NCI-H1694 treated with DMSO at 0.1 percent for 48 hours (cell line): ENCODE results near the gene LRP5.

ENCODE experiments used
- DNase-seq: peaks from one replicate; lab custom pipeline; 2025; lab: John Stamatoyannopoulos, UW

LRP5 gene

DNA sequence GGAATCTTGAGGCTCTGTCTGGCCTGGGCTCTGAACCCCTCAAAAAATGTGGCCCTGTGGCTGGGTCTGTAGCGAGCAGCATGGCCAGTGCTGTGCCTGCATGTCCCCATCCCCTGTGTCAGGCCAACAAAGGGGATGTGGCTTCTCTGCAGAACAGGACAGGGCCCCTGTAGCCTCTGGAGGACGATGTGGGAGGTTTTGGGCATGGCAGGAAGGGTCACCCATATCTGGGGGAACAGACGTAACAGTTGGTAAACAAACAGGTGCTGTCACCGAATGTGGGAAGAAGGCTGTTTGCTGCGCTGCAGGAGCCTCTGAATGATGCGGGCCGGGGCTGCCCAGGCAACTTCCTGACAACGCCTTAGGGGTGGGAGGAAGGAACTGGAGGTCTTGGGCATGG, 35.0 kb downstream of the LRP5 start:
- no peak for DNase-seq

DNA sequence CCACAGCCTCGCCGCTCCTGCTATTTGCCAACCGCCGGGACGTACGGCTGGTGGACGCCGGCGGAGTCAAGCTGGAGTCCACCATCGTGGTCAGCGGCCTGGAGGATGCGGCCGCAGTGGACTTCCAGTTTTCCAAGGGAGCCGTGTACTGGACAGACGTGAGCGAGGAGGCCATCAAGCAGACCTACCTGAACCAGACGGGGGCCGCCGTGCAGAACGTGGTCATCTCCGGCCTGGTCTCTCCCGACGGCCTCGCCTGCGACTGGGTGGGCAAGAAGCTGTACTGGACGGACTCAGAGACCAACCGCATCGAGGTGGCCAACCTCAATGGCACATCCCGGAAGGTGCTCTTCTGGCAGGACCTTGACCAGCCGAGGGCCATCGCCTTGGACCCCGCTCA, 35.5 kb downstream of the LRP5 start:
- no peak for DNase-seq

DNA sequence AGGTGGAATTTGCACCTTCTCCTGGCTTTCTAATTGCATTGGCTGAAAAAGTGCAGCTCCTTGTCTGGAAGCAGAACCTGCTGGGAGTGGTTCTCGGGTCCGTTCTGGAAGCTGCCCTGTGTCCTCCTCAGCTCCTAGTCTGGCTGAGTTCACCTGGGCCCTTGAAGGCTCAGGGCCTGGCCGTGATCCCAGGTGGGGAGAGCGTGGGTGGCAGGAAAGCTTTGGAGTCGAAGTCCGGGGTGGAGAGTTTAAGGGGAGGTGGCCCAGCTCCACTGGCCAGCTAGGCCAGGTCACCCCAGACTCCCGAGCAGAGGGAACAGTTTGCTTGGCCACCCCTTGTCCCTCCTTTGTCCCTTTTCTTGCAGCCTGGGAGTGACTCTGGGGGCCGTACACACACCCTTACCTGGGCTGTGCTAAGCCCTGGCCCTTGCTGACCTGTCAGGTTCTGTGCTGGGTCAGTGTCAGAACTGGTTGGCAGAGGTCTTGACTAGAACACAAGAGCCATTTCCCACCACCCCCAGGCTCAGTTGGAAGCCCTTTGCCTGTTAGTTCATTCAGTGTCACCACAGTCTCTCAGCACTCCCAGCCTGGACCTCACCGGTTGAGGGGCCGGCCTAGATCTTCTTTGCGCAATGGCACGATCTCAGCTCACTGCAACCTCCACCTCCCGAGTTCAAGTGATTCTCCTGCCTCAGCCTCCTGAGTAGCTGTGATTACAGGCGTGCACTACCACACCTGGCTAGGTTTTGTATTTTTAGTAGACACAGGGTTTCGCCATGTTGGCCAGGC, 37.3 kb downstream of the LRP5 start:
- no peak for DNase-seq

DNA sequence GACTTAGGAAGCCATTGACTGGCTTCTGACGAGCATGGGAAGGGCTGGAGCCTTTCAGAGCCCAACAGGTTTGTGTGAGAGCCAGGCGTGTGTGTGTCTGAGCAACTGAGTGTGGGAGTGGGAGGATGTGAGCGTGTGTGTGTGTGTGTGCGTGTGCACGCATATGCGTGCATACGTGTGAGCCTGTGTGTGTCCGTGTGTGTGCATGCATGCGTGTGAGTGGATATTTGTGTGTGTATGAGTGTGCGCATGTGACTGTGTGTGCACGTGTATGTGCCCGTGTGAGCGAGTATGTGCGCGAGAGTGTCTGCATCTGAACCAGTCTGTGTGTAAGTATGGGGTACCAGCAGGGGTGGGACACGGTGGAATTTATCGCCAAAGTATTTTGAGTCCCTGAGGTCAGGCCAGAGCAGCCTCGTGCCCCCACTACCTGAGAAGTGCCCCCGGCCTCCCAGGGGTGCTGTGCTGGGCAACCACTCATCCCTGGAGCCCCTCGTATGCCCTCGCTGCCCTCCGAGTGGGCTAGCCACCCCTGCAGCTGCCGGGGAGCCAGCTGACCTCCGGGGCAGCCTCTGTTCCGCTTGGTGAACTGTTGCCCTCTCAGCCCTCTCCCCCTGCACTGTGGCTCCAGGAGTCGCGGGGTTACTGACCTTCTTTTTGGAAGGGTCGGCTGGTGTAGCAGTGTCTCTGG, 38.5 kb downstream of the LRP5 start:
- DNase-seq = no peak

DNA sequence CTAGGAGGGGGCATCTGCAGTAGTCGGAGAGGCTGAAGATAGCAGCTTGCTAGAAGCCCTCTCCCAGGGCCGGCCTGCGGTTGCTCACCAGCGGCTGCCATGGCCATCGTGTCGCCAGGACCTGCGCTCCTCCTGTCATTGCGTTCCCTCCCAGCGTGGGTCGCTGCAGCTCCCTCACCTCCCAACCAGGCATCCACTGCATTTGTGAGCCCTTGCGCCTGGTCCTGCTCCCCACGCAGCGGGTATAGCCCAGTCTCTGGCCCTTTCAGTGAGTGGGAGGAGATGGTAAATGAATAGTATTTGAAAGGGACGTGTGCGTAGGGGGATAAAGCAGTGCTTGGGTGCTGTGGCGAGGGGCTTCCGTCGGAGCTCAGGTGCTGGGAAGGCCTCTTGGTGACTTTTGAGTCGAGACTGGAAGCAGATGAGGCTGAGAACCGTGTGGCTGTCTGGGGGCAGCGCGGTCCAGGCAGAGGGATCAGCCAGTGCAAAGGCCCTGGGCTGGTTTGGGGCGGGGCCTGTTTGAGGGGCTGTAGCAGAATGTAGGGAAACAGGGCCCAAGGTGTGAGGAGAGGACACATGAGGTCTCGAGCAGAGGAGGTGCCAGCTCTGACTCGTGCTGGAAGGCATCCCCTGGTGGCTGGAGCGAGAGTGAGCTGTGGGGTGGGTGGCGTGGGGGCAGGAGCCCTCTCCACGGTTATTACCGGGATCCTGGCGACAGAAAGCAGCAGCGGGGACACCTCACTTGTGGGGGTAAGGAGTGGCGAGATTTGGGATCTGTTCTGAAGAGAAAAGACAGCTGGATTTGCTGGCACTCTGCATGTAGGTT, 39.3 kb downstream of the LRP5 start:
- DNase-seq = no peak

DNA sequence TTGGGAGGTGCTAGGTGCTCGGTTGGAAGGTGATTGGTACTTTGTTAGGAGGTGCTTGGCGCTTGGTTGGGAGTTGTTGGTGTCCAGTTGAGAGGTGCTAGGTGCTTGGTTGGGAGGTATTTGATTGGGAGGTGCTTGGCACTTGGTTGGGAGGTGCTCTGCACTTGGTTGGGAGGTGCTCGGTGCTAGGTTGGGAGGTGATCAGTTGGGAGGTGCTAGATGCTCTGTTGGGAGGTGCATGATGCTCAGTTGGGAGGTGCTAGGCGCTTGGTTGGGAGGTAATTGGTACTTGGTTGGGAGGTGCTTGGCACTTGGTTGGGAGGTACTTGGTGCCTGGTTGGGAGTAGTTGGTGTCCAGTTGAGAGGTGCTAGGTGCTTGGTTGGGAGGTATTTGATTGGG, 40.2 kb downstream of the LRP5 start:
- DNase-seq = no peak

DNA sequence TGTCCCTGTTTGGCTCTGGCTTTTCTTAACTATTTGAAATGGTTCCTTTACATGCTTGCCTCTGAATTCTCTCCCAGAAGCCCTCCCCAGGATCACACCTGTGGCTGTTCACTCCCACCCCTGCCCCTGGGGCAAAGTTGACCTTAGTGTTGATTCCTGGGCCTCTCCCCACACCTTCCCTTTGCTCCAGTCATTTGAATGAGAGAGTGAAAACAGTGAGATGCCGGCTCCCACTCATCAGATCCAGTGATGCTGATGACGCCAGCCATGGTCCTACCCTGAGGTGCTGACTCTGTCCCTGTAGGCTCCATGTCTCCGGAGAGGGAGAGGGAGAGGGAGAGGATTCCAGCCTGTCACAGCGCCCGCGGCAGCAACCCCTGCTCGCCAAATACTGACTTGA, 40.7 kb downstream of the LRP5 start:
- no peak for DNase-seq

DNA sequence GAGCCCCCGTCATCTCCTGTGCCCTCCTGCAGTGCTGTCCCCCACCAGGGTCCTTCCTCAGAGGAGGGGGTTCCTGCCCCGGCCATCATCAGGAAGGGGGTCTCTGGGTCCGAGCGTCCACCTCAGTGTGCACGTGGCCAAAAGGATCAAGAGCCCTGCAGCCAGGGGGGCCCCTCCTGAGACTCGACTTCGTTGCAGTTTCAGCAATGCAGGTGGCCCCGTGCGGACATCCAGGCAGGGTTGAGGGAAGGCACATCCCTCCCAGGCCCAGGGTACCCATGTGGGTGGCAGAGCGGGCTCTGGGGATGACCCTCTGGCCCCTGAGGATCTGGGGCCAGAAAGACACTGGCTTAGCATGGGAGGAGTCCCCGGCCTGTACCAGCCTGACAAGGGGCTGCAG, 41.3 kb downstream of the LRP5 start:
- no peak for DNase-seq

DNA sequence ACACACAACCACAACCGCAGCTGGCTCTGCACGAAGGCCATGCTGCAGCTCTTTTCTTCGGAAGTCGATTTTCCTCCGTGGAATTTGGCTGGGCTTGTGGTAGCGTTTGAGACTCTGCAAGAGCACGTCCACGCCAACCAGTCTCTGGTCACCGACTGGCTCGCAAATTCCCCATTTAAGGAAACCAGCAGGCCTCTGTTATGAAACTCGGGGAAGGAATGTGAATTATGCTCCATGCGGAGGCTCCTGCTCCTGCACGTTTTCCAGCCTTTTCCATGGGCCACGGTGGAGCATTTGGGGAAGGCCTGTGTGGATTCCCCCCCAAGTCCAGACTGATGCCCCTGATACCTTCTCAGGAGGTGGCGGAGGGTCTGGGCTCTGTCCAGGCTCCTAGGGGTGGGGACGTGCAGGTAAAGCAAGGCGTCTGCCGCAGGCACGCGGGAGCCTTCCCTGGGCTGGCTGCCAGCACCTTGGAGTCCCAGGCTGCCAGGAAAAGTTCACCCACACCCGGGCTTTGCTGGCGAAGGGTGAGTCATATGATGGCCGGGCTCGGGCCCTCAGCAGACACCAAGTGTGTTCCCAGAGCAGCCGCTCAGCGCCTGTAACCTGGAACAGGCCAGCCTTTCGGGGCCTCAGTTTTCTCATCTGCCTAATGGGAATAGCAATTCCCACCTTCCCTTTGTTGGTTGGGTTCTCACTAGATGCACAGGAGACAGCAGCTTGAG, 41.9 kb downstream of the LRP5 start:
- no peak for DNase-seq

DNA sequence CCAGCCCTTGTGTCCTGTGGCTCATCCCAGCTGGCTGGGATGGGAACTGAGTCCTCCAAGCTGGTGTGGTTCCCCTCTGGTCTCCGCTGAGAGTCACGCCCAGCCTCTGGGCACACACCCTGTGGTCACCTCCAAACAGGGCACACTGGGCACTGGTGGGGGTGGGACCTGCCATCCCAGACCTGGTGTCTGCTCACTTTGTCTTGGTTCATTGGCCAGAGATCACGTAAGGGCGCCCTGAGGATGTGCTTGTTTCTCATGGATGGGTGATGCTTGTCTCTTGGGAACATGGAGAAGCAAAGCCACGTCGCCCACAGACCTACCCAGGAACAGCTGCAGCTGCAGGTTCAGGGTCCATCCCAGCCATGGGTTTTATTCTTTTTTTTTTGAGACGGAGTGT, 43.1 kb downstream of the LRP5 start:
- no peak for DNase-seq

DNA sequence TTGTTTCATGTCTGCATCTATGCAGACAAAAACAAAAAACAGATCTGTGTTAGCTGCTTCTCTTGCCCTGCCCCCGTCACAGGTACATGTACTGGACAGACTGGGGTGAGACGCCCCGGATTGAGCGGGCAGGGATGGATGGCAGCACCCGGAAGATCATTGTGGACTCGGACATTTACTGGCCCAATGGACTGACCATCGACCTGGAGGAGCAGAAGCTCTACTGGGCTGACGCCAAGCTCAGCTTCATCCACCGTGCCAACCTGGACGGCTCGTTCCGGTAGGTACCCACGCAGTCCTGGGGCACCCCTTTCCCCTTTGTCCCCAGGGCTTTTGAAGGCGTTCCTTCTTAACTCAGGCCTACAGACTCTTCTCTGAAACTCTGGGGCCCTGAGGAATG, 45.2 kb downstream of the LRP5 start:
- no peak for DNase-seq

DNA sequence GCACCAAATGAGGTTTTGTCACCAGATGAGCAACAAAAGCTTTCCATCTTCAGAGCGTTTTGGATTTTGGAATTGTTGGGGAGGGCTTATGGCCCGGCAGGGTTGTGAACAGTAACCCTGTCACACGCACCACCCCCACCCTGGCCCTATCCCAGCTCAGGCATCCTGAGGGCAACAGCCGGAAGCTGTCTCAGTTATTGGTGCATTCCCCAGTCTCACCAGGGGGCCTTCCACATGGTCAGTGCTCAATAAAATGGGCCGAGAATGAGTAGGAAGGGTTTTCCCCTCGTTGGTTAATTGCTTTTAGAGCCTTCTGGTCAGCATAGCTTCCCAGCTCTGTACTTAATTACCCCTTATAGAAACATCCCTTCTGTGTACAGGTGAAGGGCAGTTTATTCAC, 46.0 kb downstream of the LRP5 start:
- no peak for DNase-seq

DNA sequence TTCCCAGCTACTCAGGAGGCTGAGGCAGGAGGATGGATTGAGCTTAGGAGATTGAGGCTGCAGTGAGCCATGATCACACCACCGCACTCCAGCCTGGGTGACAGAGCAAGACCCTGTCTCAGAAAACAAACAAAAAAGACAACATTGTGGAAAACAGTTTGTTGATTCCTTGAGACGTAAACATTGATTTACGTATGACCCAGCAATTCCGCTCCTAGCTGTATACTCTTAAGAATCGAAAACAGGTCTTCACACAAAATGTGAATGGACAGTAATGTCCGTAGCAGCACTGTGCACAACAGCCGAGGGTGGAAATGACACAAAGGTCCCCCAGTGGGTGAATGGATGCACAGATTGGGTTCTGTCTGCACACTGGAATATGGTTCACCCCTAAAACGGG, 49.3 kb downstream of the LRP5 start:
- DNase-seq = no peak

DNA sequence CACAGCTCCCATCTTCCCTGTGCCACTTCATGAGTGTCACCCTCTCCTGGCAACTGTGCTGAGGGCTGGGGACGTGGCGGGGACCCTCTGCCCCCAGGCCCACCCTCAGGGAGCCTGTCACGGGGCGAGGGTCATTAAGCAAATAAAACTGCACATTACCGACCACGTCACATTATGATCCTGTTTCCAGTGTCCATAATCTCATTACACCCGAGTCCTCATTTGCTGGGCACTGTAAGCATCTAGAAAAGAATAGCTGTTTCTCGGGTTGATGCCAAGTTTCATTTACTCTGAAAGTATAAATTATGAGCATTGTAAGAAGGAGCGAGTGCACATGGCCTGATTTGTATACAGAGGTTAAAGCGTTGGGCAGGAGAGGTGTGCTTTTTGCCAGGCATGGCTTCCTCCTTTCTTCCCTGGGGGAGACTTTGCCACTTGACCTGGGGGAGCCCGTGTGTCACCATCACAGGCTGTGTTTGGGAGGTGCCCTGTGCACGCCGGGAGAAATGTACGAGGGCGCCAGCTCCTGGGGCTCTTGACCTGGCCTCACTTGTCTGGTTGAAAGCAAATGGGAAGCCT, 50.5 kb downstream of the LRP5 start:
- DNase-seq = no peak

DNA sequence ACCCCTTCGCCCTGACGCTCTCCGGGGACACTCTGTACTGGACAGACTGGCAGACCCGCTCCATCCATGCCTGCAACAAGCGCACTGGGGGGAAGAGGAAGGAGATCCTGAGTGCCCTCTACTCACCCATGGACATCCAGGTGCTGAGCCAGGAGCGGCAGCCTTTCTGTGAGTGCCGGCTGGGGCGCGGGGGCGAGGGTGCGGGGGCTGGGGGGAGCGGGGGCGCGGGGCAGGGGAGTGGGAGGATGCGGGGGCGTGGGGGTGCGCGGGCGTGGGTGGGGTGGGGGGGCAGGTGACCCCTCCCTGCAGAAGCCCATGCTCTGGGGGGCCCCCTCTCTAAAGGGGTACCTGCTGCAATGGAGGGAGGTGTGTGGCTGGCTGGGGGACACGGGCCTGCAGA, 51.4 kb downstream of the LRP5 start:
- no peak for DNase-seq

DNA sequence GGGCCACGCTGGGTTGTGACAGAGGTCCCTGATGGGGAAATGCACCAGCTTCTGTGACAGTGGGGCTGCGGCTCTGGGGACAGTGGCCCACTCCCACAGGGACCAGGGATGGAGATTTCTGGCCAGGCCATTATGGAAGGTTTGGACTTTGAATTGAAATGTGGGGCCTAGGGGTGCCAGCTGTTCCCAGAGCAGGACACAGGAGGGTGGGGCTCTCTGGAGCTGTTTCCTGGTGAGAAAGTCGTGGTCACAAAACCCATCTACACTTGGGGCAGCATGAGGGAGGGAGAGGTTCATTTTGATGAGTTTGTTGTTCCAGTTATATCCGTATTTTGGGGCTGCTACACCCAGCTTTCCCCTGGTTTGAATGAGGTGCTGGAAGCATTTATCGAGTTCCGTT, 52.2 kb downstream of the LRP5 start:
- DNase-seq = no peak

DNA sequence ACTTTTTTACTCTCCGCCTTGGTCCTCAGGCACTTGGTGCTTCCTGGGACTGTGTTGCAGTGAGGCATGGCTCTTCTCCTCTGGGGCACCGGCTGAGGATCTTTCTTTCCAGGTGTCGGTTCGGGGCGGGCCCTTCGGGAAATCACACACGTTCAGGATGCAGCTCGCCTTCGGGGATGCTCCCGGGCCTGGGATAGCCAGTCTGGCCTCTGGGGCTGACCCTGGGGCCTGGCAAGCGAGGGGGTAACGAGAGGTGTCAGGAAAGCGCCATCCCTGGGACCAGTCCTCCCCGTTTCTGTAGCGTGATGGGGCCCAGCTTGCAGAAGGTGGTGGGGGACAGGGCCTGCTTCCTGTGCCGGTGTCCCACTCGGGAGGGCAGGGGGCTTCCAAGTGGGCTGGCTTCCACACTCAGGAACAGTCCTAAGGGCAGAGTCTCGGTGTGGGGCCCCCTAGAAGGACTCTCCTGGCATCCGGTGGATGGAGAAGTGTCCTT, 53.6 kb downstream of the LRP5 start:
- no peak for DNase-seq

DNA sequence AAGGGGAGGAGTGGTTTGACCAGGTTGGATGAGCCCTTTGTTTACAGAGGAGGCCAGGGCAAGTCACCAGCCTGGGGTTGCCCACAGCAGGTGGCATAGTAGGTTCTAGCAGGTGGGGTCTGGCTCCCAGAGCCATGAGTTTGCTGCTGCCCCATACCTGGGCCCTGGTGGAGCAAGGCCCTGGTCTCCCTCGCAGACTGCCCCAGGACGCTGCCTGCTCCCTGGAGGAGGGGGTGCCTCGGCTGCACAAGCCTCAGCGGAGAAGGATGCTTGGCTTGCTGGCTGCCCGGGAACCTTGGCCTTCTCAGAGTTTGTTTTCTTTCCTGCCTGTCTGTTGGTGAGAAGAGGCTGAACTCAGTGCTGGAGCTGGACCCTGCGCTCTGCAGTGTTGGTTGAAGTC, 54.9 kb downstream of the LRP5 start:
- no peak for DNase-seq

DNA sequence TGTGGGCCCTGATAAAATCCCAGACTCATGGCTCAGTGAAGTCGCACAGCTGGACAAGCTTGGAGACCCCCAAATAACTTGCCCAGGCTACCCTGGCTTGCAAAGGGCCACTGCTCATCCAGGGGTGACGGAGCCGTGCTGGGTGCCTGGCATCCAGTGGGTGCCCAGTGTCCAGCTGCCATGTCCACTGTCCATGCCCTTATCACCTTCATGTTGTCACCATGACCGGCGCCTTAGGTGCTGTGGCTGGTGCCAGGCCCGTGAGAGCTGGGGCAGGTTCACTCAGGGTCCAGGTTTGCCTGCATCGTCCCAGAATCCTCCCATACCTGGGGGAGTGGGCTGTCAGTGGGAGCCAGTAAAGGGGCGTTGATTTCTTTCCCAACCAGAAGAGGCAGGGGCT, 57.4 kb downstream of the LRP5 start:
- DNase-seq = no peak

DNA sequence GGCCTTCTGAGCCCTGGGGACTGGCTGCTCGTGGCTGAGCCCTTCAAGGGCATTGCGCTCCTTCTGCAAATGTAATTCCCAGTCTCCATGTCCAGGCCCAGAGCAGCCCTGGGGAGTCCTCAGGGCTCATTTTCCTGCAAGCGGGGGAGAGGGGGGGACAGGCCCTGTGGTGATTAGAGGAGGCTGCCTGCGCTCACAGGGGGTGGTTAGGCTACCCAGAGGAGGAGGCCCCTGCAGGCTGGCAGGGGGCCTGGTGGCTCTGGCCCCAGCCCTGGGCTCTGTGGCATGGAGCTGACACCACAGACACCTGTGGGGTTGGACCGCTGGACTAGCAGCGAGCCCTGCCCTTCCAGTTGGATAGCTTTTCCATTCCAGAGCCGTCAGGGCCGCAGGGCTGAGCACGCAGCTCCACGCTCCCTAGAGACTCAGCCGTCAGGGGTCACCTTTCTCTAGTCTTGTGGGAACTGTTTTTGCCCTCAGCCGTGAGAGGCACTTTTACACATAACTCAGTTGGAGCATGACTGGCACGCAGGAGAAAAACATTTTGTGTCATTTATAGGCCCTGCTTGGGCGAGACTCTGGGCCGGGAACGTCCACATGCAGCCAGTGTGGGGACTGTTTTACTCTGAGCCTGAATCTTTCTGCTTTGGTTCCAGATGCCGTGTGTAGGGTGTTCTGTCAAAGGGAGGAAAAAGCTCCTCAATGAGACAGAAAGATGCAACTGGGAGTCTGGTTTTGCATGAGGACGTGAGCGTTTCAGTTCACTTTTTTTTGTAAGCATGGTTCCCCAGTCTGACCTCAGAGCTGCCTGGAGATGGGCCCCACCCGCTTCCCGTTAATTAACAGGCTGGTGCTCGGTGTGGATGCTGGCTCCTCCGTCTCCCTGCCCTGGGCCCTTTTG, 58.1 kb downstream of the LRP5 start:
- DNase-seq = no peak
